Activated CD8-positive, alpha-beta memory T cell treated with anti-CD3 and anti-CD28 coated beads, Interleukin-2, amount 10 ng/mL, durations not matched to agents 7 days and 5 days (primary cell): Measurements from ENCODE around the gene TMEM151B. TPM values are rescaled to one million over a fixed set of nuclear protein-coding genes. Genes with fewer than 3 reads are reported as not detected.
"Not testable (repeated sequence)": the region's sequence is repeated elsewhere in the genome, so short reads cannot be mapped to it uniquely, and the experiment has no call there.

ENCODE experiments used
- ATAC-seq: fragments of 150-1000 bp; cut with Tn5 transposase; one replicate; pipeline ENCODE4 v1.10.0; 2021; ENCODE audit warnings: moderate library complexity
- CTCF ChIA-PET: fragments of 350-600 bp; sonication (Branson Sonifier 250); formaldehyde crosslinking; loops from one replicate; lab custom pipeline; 2021; ENCODE audit warnings: antibody characterized with exemption; lab: Charles Lee
- DNase-seq: peaks from one replicate; pipeline ENCODE4 v3.0.0-alpha.2; 2020
- H3K27ac Mint-ChIP-seq: one replicate; pipeline ENCODE4 v1.8.0; 2021; ENCODE audit warnings: mild to moderate bottlenecking, mixed read lengths
- H3K27me3 Mint-ChIP-seq: one replicate; pipeline ENCODE4 v1.8.0; 2021; ENCODE audit warnings: mixed read lengths
- H3K36me3 Mint-ChIP-seq: one replicate; pipeline ENCODE4 v1.8.0; 2021; ENCODE audit warnings: mild to moderate bottlenecking, mixed read lengths
- H3K4me1 Mint-ChIP-seq: one replicate; pipeline ENCODE4 v1.8.0; 2021; ENCODE audit warnings: mixed read lengths
- H3K4me3 Mint-ChIP-seq: one replicate; pipeline ENCODE4 v1.8.0; 2021; ENCODE audit warnings: mild to moderate bottlenecking, moderate library complexity, mixed read lengths
- H3K9me3 Mint-ChIP-seq: one replicate; pipeline ENCODE4 v1.8.0; 2022; ENCODE audit warnings: low read depth, mixed read lengths
- total RNA-seq, 2 experiments: library from RNA; stranded (reverse); gene quantifications; one replicate each; pipeline ENCODE4 v1.2.3, GENCODE V29; 2021

Gene TMEM151B
- total RNA-seq, 2 experiments from 2014 or later: 0.06 TPM; not detected in 1

DNA sequence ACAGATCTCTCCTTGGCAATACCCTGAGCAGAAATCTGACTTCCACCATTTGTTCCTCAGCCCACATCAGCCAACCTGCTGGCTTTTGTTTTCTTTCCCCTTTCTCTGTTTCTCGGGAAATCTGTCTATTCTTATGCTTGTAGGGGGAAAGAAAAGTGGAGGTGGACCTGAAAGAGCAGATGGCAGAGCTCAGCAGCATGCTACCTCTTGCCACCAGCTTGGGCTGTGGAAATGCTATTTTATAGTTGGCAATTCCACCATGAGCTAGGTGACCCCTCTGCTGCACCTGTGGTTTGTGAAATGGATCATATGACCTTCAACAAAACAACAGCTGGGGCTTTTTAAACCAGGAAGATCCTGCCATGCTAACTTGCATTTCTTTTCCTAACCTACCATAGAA is 65.4 kb downstream of the TMEM151B start:
- peaks cover 26% of the 10 kb centered on the region for H3K27me3 Mint-ChIP-seq
- DNase-seq (no peak), ATAC-seq (no peak)
- no peak overlapping the region for H3K4me3 Mint-ChIP-seq
- H3K4me1 Mint-ChIP-seq: no peaks in the 10 kb centered on the region
- no peaks in the 10 kb centered on the region for H3K9me3 Mint-ChIP-seq
- no peak overlapping the region for H3K27ac Mint-ChIP-seq
- CTCF ChIA-PET: interaction anchor here (0.8 to 9.3 kb wide), 4 partner anchors 10 to 68 kb away, joined by 3 to 91 read pairs (median 6); partner anchors contain the start of gene AARS2
- no peaks in the 10 kb centered on the region for H3K36me3 Mint-ChIP-seq

DNA sequence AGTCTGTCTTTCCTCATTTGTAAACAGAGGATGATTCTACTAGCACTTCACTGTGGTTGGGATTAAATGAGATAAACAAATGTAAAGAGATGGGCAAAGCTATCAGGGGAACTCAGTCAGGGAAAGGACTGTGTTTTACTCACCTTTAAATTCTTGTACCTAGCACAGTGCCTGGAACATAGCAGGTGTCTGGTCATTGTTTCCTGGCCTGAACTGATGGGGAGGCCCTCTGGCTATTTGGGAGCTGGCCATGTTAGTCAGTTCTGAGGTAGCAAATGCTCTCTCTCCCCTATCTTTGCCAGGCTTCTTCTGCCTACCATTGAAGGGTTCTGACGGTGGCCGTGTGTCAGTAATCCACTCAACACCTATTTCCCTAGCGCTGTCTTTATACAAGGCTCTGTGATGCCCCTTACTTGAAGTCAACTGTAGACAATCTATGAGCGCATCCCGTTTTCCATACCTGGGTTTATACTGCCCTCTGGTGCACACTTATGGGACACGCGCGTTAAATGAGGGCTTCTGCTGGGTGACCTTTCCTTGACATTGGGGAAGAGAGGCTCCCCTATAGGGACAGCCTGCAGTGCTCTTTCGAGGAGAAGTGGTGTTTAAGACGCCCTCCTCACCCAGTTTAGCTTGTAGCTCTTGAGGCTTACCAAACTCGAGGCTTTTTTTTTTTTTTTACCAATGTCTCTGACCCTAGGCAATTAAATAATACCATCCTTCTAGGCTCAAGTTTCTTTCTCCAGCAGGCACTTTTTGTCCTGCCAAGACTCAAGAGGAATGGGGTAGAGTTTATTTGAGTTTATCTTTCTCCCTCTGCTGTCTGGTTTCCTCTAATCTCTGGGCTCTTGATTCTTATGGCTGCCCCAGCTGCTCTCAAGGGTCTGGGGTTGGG is 68.2 kb downstream of the TMEM151B start:
- ATAC-seq (peak; percentile 88), DNase-seq (peak; percentile 79)
- H3K9me3 Mint-ChIP-seq: no peaks in the 10 kb centered on the region
- H3K36me3 Mint-ChIP-seq: no peaks in the 10 kb centered on the region
- peaks cover 38% of the 10 kb centered on the region for H3K27me3 Mint-ChIP-seq
- H3K27ac Mint-ChIP-seq: no peak overlapping the region
- CTCF ChIA-PET: interaction anchor here (0.8 to 9.3 kb wide), 12 partner anchors 9 to 242 kb away, joined by 3 to 91 read pairs (median 4); partner anchors contain the start of genes AARS2 and TMEM151B
- no peak overlapping the region for H3K4me3 Mint-ChIP-seq
- peaks cover 4% of the 10 kb centered on the region for H3K4me1 Mint-ChIP-seq

DNA sequence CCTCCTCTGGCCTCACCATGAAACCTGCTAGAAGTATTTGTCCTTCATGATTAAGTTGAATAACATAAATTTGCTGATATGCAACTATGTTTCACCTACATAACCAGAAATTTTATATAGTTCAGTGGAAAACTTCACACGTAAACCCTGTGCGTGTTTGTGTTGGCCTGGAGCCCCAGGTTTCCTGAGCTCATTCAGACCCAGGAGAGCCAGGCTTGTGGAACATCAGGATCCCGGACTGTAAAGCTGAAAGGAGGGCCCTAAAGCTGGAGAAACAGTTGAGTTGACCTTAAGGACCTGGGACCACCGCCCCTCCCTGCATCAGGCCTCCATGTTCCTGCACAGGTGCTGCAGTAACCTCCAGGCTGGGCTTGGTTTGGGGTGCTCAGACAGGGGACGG is 69.1 kb downstream of the TMEM151B start:
- Mint-ChIP-seq H3K36me3 (no peaks in the 10 kb centered on the region), H3K4me1 (peaks cover 4% of the 10 kb centered on the region), H3K4me3 (no peak overlapping the region), H3K27ac (no peak overlapping the region), H3K9me3 (no peaks in the 10 kb centered on the region), H3K27me3 (peaks cover 46% of the 10 kb centered on the region)
- ATAC-seq: no peak
- DNase-seq: no peak
- CTCF ChIA-PET: interaction anchor here (0.7 to 9.3 kb wide), 6 partner anchors 25 to 166 kb away, joined by 3 to 91 read pairs (median 8); partner anchors contain the start of gene AARS2

GRCh38 chr6:44339763-44340625 is 69.7 kb downstream of the TMEM151B start:
- peaks cover 4% of the 10 kb centered on the region for H3K4me1 Mint-ChIP-seq
- CTCF ChIA-PET: interaction anchor here (0.7 to 9.3 kb wide), 4 partner anchors 13 to 84 kb away, joined by 3 to 91 read pairs (median 6); partner anchors contain the start of gene AARS2
- DNase-seq (no peak), ATAC-seq (no peak)
- H3K4me3 Mint-ChIP-seq: no peak overlapping the region
- H3K36me3 Mint-ChIP-seq: no peaks in the 10 kb centered on the region
- H3K27me3 Mint-ChIP-seq: peaks cover 53% of the 10 kb centered on the region
- no peak overlapping the region for H3K27ac Mint-ChIP-seq
- no peaks in the 10 kb centered on the region for H3K9me3 Mint-ChIP-seq

DNA sequence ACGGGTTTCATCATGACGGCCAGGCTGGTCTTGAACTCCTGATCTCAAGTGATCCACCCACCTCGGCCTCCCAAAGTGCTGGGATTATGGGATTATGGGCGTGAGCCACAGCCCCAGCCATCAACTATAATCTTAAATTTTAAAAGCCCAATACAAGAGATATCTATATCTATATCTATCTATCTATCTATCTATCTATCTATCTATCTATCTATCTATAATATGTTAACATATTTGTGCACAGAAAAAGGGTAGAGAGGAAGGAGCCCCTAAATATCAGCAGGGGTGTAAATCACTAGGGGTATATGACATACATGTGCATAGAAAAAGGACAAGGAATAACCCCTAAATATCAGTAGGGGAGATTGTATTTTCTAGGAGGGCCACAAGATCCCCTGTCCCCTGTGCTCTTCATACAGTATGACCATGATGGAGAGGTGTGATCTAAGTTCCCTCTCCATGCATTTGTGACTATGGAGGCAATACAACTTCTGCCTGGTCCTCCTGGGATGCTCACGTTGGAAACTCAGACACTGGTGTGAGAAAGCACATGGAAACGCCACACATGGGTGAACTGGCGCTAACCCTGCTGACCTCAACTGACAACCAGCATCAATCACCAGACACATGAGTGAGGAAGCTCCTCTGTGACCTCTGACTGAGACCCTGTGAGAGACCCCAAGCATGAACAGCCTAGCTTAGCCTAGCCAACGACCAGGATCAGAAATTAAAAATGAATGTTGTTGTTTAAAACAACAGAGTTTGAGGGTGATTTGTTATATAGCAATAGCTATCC is 71.0 kb downstream of the TMEM151B start:
- peaks cover 4% of the 10 kb centered on the region for H3K4me1 Mint-ChIP-seq
- no peak overlapping the region for H3K27ac Mint-ChIP-seq
- peaks cover 59% of the 10 kb centered on the region for H3K27me3 Mint-ChIP-seq
- H3K9me3 Mint-ChIP-seq: no peaks in the 10 kb centered on the region
- no peak overlapping the region for H3K4me3 Mint-ChIP-seq
- no peaks in the 10 kb centered on the region for H3K36me3 Mint-ChIP-seq
- no peak for ATAC-seq
- CTCF ChIA-PET: interaction anchor here (2.6 to 3.1 kb wide), 2 partner anchors 74 to 169 kb away, joined by 6 to 28 read pairs; no protein-coding TSS in a partner anchor
- DNase-seq: no peak

- CTCF ChIA-PET: interaction anchor here (1.1 to 3.1 kb wide), 3 partner anchors 29 to 169 kb away, joined by 3 to 28 read pairs (median 6); partner anchors contain the start of gene AARS2
- Mint-ChIP-seq H3K9me3 (no peaks in the 10 kb centered on the region), H3K4me3 (no peak overlapping the region), H3K27me3 (peaks cover 55% of the 10 kb centered on the region), H3K4me1 (peaks cover 4% of the 10 kb centered on the region), H3K27ac (no peak overlapping the region), H3K36me3 (no peaks in the 10 kb centered on the region)
- no peak for DNase-seq
- ATAC-seq: no peak
Observed at GRCh38 chr6:44342052-44342451, 71.8 kb downstream of the TMEM151B start.

DNA sequence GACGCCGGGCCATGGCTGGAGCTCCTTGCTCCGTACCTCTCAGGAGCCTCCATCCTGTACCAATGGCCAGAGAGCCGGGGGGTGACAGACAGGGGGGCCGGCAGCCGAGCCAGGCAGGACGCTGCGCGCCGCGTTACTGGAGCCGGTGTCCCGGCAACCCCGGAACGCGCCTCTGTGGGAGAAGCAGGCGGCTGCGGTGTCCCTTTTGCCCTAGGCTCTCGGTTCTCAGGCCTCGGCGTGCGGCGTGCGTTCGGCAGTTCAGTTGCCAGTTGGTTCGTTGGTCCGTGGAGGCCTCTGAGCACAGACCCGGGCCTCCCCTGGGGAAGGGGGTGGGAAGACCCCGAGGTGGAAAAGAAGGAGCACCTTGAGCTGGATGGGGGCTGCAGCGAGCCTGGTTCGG is 72.2 kb downstream of the TMEM151B start, which contains the start of gene SPATS1:
Gene SPATS1, plus strand, starts transcription at position 162 of the 400 bp plus-strand sequence. CDS start 446 bp downstream, outside the sequence.
- H3K36me3 Mint-ChIP-seq: no peaks in the 10 kb centered on the region
- no peak for DNase-seq
- H3K27me3 Mint-ChIP-seq: peaks cover 54% of the 10 kb centered on the region
- no peak within 1 kb of the TSS for H3K27ac Mint-ChIP-seq
- no peak within 1 kb of the TSS for H3K4me3 Mint-ChIP-seq
- no peaks in the 10 kb centered on the region for H3K9me3 Mint-ChIP-seq
- peaks cover 4% of the 10 kb centered on the region for H3K4me1 Mint-ChIP-seq
- CTCF ChIA-PET: interaction anchor here (1.1 to 3.1 kb wide), 3 partner anchors 30 to 170 kb away, joined by 3 to 28 read pairs (median 6); partner anchors contain the start of gene AARS2
- no peak for ATAC-seq

- H3K9me3 Mint-ChIP-seq, DNase-seq, H3K4me1 Mint-ChIP-seq, H3K36me3 Mint-ChIP-seq, H3K4me3 Mint-ChIP-seq, CTCF ChIA-PET, ATAC-seq, H3K27ac Mint-ChIP-seq: not testable (repeated sequence)
- H3K27me3 Mint-ChIP-seq: peaks cover 45% of the 10 kb centered on the region
Observed at GRCh38 chr6:44346818-44347217, 76.6 kb downstream of the TMEM151B start.

DNA sequence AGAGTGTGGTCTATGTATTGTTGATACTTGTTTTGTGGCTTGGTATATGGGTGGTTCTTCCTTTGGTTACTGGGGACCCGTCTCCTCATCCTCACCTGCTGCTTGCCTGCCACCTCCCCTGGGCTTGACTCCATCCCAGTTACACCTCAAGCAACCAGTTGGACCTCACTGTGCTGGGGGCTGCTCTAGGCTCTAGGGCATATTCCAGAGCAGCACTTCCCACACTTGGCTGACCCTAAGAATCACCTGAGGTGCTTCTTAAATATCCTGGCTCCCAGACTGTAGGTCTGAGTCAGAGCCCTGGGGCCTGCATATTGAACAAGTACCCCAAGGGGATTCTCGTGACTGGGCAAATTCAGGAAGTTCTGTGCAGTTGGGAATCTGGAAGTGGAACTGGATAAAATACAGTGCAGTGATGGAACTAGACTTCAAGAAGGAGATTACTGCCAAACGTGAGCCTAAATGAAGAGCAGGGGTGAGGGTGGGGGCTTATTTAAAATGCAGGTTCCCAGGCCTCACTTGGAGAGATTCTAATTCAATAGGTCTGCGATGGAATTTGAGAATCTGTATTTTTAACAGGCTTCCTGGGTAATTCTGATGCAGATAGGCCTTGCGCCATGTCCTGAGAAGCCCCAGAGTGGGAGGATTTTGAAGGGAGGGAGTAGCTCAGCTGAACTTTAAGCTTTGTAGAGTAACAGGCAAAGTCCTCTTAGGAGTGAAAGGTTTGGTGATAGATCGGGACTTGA is 79.8 kb downstream of the TMEM151B start:
- Mint-ChIP-seq H3K9me3 (no peaks in the 10 kb centered on the region), H3K4me3 (no peak overlapping the region), H3K4me1 (peaks cover 3% of the 10 kb centered on the region), H3K27ac (no peak overlapping the region), H3K36me3 (no peaks in the 10 kb centered on the region), H3K27me3 (peaks cover 13% of the 10 kb centered on the region)
- DNase-seq: no peak
- CTCF ChIA-PET: interaction anchor here (0.7 to 1.3 kb wide), 2 partner anchors 16 to 30 kb away, joined by 3 read pairs; no protein-coding TSS in a partner anchor
- ATAC-seq: no peak

DNA sequence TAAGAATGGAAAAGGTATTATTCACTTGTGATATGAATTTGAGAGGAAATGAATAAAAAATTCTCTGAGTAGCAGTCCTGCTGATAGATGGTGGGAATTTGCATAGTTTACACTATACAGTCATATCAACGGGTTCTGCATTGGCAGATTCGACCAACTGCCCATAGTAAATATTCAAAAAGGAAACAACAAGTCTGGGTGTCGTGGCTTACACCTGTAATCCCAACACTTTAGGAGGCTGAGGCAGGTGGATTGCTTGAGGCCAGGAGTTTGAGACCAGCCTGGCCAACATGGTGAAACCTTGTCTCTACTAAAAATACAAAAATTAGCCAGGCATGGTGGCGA is 80.4 kb downstream of the TMEM151B start:
- H3K36me3 Mint-ChIP-seq, ATAC-seq, H3K9me3 Mint-ChIP-seq, H3K4me3 Mint-ChIP-seq, H3K4me1 Mint-ChIP-seq, DNase-seq, H3K27ac Mint-ChIP-seq: not testable (repeated sequence)
- H3K27me3 Mint-ChIP-seq: peaks cover 13% of the 10 kb centered on the region
- CTCF ChIA-PET: interaction anchor here (0.7 to 1.3 kb wide), 2 partner anchors 15 to 29 kb away, joined by 3 read pairs; no protein-coding TSS in a partner anchor

DNA sequence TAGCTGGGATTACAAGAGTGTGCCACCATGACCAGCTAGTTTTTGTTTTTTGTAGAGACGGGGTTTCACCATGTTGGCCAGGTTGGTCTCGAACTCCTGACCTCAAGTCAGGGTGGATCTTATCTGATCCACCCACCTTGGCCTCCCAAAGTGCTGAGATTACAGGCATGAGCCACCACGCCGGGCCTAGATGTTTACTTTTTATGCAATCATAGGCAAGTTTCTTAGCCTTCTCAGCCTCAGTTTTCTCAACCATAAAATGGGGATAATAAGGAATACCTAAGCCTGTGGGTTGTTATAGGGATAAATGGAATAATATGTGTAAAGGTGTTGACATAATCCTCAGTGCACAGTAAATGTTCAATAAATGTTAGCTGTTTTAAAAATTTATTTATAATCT is 82.0 kb downstream of the TMEM151B start:
- Mint-ChIP-seq H3K4me3 (no peak overlapping the region), H3K36me3 (peaks cover 1% of the 10 kb centered on the region), H3K27me3 (peaks cover 20% of the 10 kb centered on the region), H3K9me3 (no peaks in the 10 kb centered on the region), H3K27ac (no peak overlapping the region), H3K4me1 (peaks cover 3% of the 10 kb centered on the region)
- DNase-seq (no peak), ATAC-seq (no peak)
- CTCF ChIA-PET: interaction anchor here (1.2 kb wide), 1 partner anchor 12 kb away, joined by 3 read pairs; no protein-coding TSS in a partner anchor
